AG04450 (cell line): Measurements from ENCODE around the gene STARD13. TPM values are rescaled to one million over a fixed set of nuclear protein-coding genes. Genes with fewer than 3 reads are reported as not detected.

Experiments
- CTCF ChIA-PET: fragments of 300-600, 350-600 bp; formaldehyde crosslinking; extraction: SDS; loops from one replicate; lab custom pipeline; 2022; ENCODE audit warnings: antibody characterized with exemption, inconsistent platforms; lab: Charles Lee
- POLR2A ChIA-PET: fragments of 350-600 bp; formaldehyde crosslinking; extraction: SDS; loops from one replicate; lab custom pipeline; 2021; ENCODE audit warnings: antibody characterized with exemption, inconsistent platforms; lab: Yijun Ruan, JAX
- DNase-seq: peaks from one replicate; pipeline ENCODE4 v3.0.0-alpha.2; 2011; ENCODE audit warnings: low read depth, low spot score
- H3K27ac ChIP-seq: one replicate; pipeline ENCODE4 v1.5.1; 2012; ENCODE audit warnings: low read depth, low read length, control low read depth
- H3K27me3 ChIP-seq: one replicate; pipeline ENCODE4 v1.6.0; 2012; ENCODE audit warnings: low read length; ENCODE audit not compliant: control insufficient read depth, insufficient read depth
- H3K4me3 ChIP-seq: 2 replicates; pipeline ENCODE4 v1.5.1; 2011; ENCODE audit warnings: mild to moderate bottlenecking, low read depth, low read length, control low read depth
- H3K9me3 ChIP-seq: 2 replicates; pipeline ENCODE4 v1.5.1; 2012; ENCODE audit warnings: low read length; ENCODE audit not compliant: control insufficient read depth, insufficient read depth
- polyA plus RNA-seq: library from polyadenylated mRNA; depleted of rRNA; stranded (reverse); fragments of >200 nt; gene quantifications from 2 replicates; pipeline ENCODE4 v1.2.3, GENCODE V29; 2011
- TF ChIP-seq, protein P1 (sequence below): IDR thresholded peaks from 2 replicates; pipeline ENCODE4 v1.5.1; 2011; ENCODE audit warnings: low read depth, low read length, control low read depth, inconsistent platforms

Gene STARD13
- polyA plus RNA-seq, 1 experiment = 27.7 TPM

DNA sequence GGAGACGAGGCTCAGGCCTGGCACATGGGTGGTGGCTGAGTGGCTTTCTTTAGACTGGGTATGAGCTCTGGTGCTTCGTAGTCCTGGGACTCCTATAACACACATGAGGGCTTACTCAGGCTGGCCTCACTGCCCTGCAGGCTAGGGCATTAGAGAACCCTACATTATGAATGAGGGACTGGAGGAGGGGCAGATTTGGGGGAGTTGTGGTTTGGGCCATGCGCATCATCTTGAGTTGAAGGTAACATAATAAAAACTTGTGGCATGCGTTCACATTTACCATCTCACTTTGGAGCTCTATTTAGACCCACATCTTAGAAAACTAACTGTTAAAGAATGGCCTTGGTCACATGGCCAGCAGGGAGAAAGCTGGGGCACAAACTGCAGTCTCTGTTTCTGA lies 54.2 kb downstream of the STARD13 start:
- ChIA-PET POLR2A (no interaction called here), CTCF (interaction anchor here (1.0 to 1.4 kb wide), 2 partner anchors 20 to 312 kb away, joined by 3 read pairs; no protein-coding TSS in a partner anchor)
- no peak for DNase-seq
- Histone ChIP-seq H3K27me3 (no peaks in the 10 kb centered on the region), H3K27ac (peak overlapping the region; percentile 77), H3K4me3 (no peak overlapping the region), H3K9me3 (no peaks in the 10 kb centered on the region; the same call in 1 of the 2 replicates)
- TF ChIP-seq, protein P1, sequence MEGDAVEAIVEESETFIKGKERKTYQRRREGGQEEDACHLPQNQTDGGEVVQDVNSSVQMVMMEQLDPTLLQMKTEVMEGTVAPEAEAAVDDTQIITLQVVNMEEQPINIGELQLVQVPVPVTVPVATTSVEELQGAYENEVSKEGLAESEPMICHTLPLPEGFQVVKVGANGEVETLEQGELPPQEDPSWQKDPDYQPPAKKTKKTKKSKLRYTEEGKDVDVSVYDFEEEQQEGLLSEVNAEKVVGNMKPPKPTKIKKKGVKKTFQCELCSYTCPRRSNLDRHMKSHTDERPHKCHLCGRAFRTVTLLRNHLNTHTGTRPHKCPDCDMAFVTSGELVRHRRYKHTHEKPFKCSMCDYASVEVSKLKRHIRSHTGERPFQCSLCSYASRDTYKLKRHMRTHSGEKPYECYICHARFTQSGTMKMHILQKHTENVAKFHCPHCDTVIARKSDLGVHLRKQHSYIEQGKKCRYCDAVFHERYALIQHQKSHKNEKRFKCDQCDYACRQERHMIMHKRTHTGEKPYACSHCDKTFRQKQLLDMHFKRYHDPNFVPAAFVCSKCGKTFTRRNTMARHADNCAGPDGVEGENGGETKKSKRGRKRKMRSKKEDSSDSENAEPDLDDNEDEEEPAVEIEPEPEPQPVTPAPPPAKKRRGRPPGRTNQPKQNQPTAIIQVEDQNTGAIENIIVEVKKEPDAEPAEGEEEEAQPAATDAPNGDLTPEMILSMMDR = no peak

DNA sequence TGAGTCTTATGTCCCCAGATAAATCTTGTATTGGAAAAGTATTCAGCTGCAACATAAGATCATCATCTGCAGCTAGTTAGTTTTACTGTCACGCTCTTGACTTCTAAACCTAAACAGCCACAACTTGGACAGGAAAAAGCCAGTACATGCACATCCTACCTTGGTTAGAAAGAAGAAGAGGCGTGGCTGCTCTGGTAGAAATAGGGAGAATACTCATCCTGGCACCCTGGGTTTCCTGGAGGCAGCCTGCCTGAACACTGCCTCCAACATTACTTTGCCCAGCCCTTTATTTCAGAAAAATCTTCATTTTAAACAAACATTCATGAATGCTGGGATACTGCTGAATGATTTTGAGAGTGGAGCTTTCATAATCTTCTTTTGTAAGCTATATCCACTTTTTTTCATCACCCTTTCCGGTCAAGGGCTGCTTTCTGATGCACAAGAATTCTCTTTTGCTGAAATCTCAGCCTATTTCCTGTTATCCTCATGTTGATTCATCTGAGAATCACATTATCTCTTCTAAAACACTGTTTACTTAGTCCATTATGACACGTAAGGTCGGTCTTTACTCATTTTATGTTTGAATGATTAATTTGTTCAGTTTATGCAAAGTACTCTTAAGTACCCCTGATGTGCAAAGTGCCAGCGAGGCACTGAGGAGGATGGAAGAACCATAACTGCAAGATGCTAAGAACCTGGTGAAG lies 55.2 kb downstream of the STARD13 start:
- POLR2A ChIA-PET = interaction anchor here (0.7 kb wide), 1 partner anchor 21 kb away, joined by 5 read pairs; no protein-coding TSS in a partner anchor
- Histone ChIP-seq H3K27ac (peak overlapping the region; percentile 85), H3K27me3 (no peaks in the 10 kb centered on the region), H3K4me3 (no peak overlapping the region), H3K9me3 (no peaks in the 10 kb centered on the region; the same call in 1 of the 2 replicates)
- CTCF ChIA-PET = interaction anchor here (0.7 to 1.6 kb wide), 4 partner anchors 16 to 313 kb away, joined by 3 to 4 read pairs (median 3); no protein-coding TSS in a partner anchor
- DNase-seq = no peak
- TF ChIP-seq, protein P1 = no peak

DNA sequence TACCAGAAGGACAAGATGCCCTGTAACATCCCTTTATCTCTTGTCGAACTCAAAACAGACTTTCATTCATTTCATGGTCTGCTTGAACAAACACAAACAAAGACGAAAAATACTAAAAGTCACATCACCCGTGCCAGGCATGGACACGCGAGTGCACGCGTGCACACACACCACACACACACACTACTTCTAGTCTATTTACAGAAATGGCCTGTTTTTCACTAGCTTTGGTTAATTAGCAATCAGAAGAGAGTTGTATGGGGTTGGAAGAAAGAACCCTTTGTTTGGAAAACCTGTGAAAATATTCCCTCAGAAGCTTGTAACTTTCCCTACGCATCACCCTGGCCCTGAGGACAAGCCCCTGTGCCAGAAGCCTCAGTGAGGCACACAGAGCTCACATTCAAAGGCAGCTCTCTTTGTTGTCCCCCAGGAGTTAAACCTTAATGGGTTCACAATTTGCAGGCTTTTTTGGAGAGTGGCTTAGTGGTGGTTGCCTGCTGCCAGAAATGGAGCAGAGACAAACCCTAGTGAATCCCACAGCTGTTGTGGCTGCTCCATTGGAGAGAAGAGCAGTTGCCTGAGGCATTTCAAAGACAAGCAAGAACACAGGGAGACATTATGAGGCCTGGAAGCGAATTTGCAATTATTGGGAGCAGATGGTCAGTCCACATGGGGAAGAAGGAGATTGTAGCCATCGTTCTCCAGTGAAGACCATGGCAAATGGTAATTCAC lies 55.9 kb downstream of the STARD13 start:
- no peak overlapping the region for H3K4me3 ChIP-seq
- H3K27ac ChIP-seq = peak overlapping the region; percentile 85
- TF ChIP-seq, protein P1 = no peak
- H3K27me3 ChIP-seq = no peaks in the 10 kb centered on the region
- ChIA-PET POLR2A (no interaction called here), CTCF (interaction anchor here (0.6 to 2.3 kb wide), 6 partner anchors 15 to 561 kb away, joined by 3 to 7 read pairs (median 3); no protein-coding TSS in a partner anchor)
- H3K9me3 ChIP-seq = no peaks in the 10 kb centered on the region; the same call in 1 of the 2 replicates
- no peak for DNase-seq

DNA sequence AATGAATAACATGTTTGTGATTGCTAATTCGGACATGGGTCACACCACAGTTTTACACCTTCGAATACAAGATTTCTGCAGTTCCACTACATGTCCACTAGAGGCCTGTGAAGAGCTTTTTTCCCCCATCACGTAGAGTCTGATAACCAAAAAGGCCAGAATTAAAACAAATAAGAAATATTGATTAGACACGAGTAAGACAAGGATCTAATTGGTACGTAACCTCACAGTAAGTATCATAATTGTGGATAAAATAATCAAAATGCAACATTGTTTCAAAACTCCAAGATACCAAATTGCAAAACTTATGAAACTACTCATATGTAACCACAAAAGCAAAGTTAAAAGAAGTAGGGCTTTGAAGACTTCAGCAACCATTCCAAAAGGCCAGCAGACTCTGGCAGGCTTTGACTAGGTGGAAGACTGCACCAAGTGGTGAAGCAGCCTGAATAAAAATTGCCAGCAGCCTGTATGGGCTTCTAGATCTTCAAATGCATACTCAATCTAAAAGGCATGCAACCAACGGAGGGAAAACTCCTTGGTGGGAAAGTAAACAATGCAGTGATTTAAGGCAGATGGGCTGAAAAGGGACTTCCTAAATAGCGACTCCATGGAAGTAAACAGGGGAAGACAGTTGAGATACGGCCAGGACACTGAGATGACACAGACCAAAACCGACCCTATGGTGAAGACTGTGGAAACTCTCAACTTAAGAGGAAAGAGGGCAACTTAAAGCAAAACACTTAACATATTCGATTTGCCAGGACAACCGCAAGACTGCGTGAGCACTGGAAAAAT lies 56.7 kb downstream of the STARD13 start:
- peak overlapping the region; percentile 85 for H3K27ac ChIP-seq
- TF ChIP-seq, protein P1 = peak; percentile 98
- ChIA-PET CTCF (interaction anchor here (0.6 to 2.3 kb wide), 26 partner anchors 8 to 560 kb away, joined by 3 to 11 read pairs (median 4); partner anchors contain the start of gene STARD13), POLR2A (no interaction called here)
- H3K4me3 ChIP-seq = no peak overlapping the region
- DNase-seq = no peak
- peaks cover 3% of the 10 kb centered on the region; the same call in 1 of the 2 replicates for H3K9me3 ChIP-seq
- no peaks in the 10 kb centered on the region for H3K27me3 ChIP-seq
